Gastroesophageal sphincter (tissue), 3 donors: Measurements from ENCODE around the gene ELL.

Experiments used
- EP300 ChIP-seq: sonication (generic); formaldehyde crosslinking; IDR thresholded peaks from one replicate; pipeline ENCODE4 v1.6.1; 2017; ENCODE audit warnings: antibody characterized with exemption, mild to moderate bottlenecking
- POLR2AphosphoS5 ChIP-seq: sonication (generic); formaldehyde crosslinking; IDR thresholded peaks from one replicate; pipeline ENCODE4 v1.6.1; 2017; ENCODE audit warnings: antibody characterized with exemption
- TF ChIP-seq, protein P1 (sequence below), 4 experiments: fragments of 200-600 bp in 2 of 4; fragments of 450-650 bp in 2 of 4; sonication (generic) in 1 of 4; IDR thresholded peaks; one replicate each; pipeline ENCODE4 v1.5.1; 2017 to 2019; ENCODE audit warnings: antibody characterized with exemption in 4 of 4, mild to moderate bottlenecking in 2 of 4, moderate library complexity in 2 of 4

DNA sequence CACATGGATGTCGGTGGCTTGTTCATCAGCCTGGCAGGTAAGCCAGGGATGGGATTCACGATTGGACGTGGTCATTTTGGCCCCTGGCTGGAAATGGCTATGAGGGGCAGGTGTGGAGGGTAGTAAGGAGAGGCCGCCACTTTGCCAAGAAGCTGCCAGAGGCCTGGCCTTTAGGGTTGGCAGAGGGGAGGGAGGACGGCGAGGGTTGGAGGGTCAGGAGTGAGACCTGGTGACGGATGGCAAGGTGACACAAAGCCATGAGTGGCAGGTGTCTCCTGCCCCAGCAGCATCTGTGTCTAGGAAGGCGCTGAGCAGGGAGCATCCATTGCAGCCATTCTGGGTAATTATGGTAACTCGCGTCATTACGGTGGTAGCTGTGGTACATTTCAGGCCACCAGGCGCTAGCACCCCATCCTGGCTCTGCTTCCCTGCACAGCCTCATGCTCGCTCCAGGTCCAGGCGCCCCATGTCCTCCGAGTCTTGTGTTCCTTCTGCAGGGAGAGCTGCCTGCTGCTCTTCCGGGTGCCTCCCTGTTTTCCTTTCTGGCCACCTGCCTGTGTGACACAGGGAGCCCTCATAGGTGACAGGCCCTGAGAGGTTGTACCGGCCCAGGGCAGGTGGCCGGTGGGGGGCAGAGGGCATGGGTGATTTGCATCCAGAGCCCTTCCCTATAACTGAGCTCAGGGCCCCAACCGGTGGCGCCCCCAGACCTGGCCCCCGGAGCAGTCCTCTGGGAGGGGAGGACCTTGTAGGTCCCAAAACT, 98.4 kb downstream of the ELL start:
- TF ChIP-seq, protein P1, sequence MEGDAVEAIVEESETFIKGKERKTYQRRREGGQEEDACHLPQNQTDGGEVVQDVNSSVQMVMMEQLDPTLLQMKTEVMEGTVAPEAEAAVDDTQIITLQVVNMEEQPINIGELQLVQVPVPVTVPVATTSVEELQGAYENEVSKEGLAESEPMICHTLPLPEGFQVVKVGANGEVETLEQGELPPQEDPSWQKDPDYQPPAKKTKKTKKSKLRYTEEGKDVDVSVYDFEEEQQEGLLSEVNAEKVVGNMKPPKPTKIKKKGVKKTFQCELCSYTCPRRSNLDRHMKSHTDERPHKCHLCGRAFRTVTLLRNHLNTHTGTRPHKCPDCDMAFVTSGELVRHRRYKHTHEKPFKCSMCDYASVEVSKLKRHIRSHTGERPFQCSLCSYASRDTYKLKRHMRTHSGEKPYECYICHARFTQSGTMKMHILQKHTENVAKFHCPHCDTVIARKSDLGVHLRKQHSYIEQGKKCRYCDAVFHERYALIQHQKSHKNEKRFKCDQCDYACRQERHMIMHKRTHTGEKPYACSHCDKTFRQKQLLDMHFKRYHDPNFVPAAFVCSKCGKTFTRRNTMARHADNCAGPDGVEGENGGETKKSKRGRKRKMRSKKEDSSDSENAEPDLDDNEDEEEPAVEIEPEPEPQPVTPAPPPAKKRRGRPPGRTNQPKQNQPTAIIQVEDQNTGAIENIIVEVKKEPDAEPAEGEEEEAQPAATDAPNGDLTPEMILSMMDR (IDR thresholded peaks at IDR 0.05) = no peak
- no peak for TF ChIP-seq POLR2AphosphoS5
- no peak for TF ChIP-seq EP300
